ENCODE data around the gene TMPRSS15.

- no peak for TF ChIP-seq CTCF (conservative IDR thresholded peaks at IDR 0.05)
- no peak for TF ChIP-seq EZH2 (IDR thresholded peaks at IDR 0.05; ENCODE audit: low read depth)
Measured at GRCh38 chr21:18245464-18245967, 158.1 kb downstream of the TMPRSS15 start.
